HG03565 (cell line): ENCODE data around the gene PDLIM5.
"Not testable (repeated sequence)": the region's sequence is repeated elsewhere in the genome, so short reads cannot be mapped to it uniquely, and the experiment has no call there.

Source experiments
- ATAC-seq: cut with Tn5 transposase; IDR thresholded peaks from one replicate; pipeline ENCODE4 v1.9.1; 2021; ENCODE audit warnings: mild to moderate bottlenecking, moderate library complexity; ENCODE audit not compliant: unreplicated experiment

Gene PDLIM5

DNA sequence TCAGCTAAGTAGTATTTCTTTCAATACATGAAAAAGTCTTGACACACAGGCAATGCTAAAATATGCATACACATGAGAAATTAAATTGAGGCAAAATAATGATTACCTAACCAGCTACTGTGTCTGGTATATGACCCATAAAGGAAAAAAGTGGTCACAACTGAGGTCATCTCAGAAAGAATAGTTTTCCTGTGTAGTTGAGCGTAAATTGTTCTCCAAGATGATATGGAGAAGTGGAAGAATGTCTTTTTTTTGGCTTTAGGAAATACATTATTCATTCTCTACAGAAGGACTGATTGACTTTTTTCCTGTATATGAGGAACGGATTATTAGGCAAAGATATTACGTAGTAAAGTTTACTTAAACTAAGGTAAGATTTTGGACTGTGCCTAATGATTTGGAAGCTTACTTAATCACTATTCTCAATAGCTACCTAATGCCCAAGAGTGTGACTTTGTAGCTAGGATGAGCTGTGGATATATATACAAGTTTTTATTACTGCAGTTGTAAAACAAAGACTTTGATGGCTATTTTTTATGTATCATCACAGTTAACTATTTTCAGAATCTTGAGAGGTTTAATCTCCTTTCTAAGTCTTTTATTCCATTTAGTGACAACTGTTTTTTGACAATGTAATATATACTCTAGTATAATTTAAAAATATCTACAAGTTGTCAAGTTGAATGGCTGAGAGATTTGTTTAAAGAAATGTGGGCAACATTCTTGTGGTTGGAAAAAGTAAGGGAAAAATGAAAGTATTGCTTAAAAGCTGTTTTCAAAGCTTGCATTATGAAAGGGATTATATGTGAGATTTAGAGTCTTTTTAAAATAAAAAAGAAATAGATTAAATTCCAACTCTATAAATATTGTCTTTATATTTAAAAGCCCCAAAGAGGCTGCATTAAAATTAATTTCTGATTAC, 100.2 kb downstream of the PDLIM5 start:
- no peak for ATAC-seq

GRCh38 chr4:94556047-94556446, 104.3 kb downstream of the PDLIM5 start:
- ATAC-seq = not testable (repeated sequence)

- ATAC-seq = not testable (repeated sequence)
Observed at GRCh38 chr4:94557632-94558031, 105.9 kb downstream of the PDLIM5 start.

- ATAC-seq = no peak
Observed at GRCh38 chr4:94558392-94558904, 106.7 kb downstream of the PDLIM5 start.

- no peak for ATAC-seq
Observed at GRCh38 chr4:94559351-94559806, 107.6 kb downstream of the PDLIM5 start.

- no peak for ATAC-seq
Observed at GRCh38 chr4:94561249-94562024, 109.7 kb downstream of the PDLIM5 start.

GRCh38 chr4:94562285-94562684, 110.5 kb downstream of the PDLIM5 start:
- no peak for ATAC-seq

- ATAC-seq = no peak
Observed at GRCh38 chr4:94564252-94564651, 112.5 kb downstream of the PDLIM5 start.

DNA sequence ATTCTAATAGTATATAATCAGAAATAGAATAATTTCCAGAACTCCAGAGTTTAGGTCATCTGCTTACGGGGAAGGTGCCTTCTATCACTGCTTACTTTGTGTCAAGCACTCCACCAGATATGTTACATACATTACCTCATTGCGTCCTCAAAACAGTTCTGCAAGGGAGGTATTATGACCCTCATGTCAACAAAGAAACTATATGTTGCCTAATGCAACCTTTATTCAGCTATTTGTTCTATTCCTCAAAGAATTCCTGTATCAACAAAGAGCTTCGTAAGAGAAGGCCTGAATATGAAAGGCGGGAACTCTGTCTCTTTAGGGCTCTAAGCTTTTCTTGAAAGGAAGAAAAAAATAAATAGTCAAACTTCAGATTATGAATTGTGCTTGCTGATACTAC, 114.7 kb downstream of the PDLIM5 start:
- no peak for ATAC-seq

DNA sequence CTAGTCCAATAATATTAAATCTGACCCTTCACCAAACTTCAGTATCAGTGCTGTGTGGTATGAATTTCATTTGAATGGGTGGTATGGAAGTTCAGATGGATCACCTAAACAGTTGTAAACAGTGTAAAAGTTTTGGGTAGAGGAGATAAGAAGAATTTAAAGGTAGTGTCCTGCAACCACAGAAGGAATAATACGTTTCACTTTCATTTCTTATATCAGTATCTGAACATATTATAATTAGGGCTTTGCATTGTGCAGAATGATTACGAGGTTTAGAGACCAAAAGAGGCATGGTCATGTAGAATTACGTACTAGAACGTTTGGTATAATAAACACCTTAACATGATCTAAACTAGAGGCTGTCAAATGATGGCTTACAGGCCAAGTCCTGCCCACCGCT, 116.1 kb downstream of the PDLIM5 start:
- peak; percentile 63 for ATAC-seq

DNA sequence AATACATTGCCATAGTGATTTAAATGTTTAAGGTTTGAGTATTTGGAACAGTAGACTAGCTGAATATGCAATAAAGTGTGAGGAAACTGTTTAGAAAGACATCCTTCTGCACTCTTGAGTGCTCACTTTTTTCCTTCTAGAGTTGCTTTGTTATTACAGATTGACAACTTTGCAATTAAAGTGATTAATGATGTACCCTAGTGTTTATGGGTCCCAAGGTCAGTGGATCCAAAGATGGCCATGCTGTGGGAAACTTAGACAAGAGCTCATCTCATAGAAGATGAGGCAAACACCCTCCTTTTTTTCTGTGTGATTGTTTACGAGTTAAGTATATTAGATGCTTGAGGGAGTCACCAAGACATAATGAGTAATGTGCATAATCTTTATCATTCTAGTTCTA, 118.8 kb downstream of the PDLIM5 start:
- ATAC-seq = no peak

GRCh38 chr4:94571298-94571697, 119.6 kb downstream of the PDLIM5 start:
- no peak for ATAC-seq

- ATAC-seq = no peak
Observed at GRCh38 chr4:94571715-94572114, 120.0 kb downstream of the PDLIM5 start.

- no peak for ATAC-seq
Observed at GRCh38 chr4:94574050-94574449, 122.3 kb downstream of the PDLIM5 start.

DNA sequence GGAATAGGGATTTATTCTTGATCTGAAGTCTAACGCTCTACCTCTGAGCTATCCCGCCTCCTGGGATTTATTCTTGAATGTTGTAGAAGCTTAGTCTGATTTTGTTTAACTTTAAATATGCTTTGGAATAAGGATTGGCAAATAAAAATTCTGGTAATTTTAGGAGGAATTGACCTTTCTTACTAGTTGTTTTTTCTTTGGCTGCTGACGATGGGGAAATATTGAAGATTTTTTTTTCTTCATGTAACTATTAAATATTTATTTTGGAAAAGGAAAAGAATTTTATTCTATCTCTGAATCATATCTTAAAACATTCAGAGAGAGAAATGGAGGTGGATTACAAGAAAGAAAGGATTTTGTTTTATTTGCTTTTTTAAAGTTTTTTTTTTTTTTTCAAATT, 122.9 kb downstream of the PDLIM5 start:
- ATAC-seq = no peak

- no peak for ATAC-seq
Observed at GRCh38 chr4:94575652-94576051, 123.9 kb downstream of the PDLIM5 start.

DNA sequence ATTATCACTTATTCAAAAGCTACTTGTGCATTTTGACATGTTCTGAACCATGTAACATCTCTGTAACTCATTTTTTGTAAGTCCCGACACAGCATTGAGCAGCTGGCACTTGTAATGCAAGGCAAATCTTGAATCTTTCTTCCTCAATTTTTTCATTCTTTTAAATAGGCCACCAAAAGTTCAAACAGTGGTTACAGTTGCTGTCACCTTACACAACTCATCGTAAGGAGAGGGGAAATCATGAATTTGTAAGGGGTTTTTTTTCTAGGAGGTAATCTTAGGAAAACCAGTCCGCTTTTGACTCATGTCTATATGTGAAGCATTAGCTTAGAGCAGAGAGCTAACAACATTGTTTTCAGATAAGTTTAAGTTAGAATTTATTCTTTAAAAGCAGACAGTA, 124.5 kb downstream of the PDLIM5 start:
- ATAC-seq = no peak

DNA sequence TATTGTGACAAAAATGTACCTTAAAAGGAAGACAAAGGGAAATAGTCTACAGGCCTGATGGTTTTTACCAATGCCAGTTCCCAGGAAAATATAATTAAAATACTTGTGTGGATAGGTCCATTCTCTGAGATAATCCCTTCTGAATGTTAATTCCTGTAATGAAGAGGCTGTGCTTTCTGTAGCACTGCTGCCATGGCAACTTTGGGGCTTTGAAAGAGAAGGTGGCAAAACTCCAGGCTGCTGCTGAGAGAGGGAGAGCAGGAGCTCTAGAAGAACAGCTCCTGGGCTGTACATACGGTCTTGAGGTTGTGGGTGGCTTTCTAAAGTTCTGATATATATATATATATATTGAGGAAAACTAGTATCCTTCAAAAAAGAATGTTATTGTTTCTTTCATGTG, 125.4 kb downstream of the PDLIM5 start:
- ATAC-seq = no peak

- no peak for ATAC-seq
Observed at GRCh38 chr4:94578195-94578594, 126.5 kb downstream of the PDLIM5 start.

DNA sequence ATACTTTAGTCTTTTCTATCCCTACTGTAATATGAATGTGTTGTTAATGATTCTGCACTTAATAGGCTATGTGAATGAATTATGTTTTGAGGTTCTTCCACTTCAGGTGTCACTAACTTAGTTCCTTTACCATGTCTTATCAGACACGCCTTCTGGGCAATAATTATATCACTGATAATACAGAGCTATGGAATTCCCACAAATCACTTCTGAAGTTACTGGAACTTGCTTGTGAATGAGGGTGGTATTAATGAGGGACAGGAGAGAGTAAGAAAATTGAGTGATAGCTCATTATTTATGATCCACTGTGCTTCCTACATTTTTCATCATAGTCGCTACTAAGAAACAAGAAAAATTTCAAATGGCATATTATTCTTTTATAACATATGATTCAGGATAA, 130.0 kb downstream of the PDLIM5 start:
- ATAC-seq = no peak

DNA sequence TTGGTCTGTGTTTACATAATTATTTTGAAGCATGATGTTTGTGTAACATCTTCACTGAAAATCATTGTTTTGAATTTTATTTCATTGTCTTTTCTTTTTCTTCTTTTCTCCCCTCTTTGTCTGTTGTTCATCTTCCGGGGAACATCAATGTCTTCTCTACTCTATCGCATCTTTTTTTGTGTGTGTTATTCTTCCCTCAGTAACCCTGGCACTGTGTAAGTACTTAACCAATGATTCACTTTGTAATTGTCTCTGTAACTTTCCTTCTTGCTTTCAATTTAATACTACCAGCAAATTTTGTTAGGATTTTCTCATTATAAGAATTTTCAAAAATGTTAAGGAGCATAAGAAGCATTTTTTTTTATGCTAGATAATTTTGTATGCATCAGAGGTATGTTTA, 130.8 kb downstream of the PDLIM5 start:
- ATAC-seq = no peak
